HG03196 (cell line): Measurements from ENCODE around the gene AANAT.
"Not testable (repeated sequence)": the region's sequence is repeated elsewhere in the genome, so short reads cannot be mapped to it uniquely, and the experiment has no call there.

ENCODE experiments used
- ATAC-seq: cut with Tn5 transposase; IDR thresholded peaks from one replicate; pipeline ENCODE4 v1.9.1; 2021; ENCODE audit not compliant: unreplicated experiment

The AANAT gene

GRCh38 chr17:76502341-76503211 lies 35.2 kb downstream of the AANAT start:
- no peak for ATAC-seq

GRCh38 chr17:76504117-76504516 lies 36.7 kb downstream of the AANAT start:
- ATAC-seq: no peak

- ATAC-seq: no peak
Observed at GRCh38 chr17:76506408-76507345, 39.3 kb downstream of the AANAT start.

GRCh38 chr17:76508472-76509063 lies 41.2 kb downstream of the AANAT start:
- not testable (repeated sequence) for ATAC-seq

- ATAC-seq: no peak
Observed at GRCh38 chr17:76510831-76511244, 43.4 kb downstream of the AANAT start.

DNA sequence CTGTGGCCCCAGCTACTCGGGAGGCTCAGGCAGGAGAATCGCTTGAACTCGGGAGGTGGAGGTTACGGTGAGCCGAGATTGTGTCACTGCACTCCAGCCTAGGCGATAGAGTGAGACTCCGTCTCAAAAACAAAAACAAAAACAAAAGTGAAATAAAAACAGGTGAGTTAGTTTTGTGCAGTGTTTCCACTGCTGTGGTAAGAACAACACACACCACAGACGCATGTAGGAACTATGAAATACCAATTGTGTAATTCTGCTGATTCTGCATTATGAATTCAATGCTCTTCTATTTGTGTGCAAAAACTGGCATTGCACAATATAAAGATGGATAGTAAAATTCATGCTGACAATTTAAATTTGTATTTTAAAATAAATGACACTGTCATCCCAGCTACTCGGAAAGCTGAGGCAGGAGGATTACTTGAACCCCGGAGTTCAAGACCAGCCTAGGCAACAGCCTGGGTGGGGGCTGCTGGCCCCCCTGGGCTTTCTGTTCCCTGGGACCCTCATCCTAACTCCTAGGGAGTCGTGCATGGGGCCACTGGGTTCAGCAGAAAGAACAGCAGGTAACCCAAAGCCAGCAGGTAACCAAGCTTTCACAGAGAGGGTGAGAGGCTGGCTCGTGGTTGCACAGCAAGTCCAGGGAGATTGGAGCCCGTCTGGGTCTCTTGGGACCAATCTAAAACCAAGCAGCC lies 44.4 kb downstream of the AANAT start:
- no peak for ATAC-seq

GRCh38 chr17:76512366-76513305 lies 45.2 kb downstream of the AANAT start:
- ATAC-seq: no peak

DNA sequence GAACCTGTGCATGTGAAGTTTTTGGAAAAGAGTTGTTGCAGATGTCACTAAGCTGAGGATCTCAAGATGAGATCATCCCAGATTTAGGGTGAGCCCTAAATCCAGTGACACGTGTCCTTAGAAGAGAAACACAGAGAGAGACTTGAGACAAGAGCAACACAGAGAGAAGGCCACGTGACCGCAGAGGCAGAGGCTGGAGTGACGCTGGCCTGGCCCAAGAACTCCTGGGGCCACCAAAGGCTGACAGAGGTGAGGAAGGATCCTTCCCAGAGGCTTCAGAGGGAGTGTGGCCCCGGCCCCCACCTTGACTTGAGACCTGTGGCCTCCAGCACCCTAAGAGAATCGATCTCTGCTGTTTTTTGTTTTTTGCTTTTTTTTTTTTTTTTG lies 45.9 kb downstream of the AANAT start:
- no peak for ATAC-seq

GRCh38 chr17:76514355-76514754 lies 47.0 kb downstream of the AANAT start:
- not testable (repeated sequence) for ATAC-seq

GRCh38 chr17:76515274-76515949 lies 48.0 kb downstream of the AANAT start:
- ATAC-seq: peak; percentile 60

- no peak for ATAC-seq
Observed at GRCh38 chr17:76517638-76518038, 50.2 kb downstream of the AANAT start.

GRCh38 chr17:76519048-76519966 lies 51.9 kb downstream of the AANAT start:
- no peak for ATAC-seq
